ENCODE measurements around the gene OSBPL1A.

OSBPL1A gene

DNA sequence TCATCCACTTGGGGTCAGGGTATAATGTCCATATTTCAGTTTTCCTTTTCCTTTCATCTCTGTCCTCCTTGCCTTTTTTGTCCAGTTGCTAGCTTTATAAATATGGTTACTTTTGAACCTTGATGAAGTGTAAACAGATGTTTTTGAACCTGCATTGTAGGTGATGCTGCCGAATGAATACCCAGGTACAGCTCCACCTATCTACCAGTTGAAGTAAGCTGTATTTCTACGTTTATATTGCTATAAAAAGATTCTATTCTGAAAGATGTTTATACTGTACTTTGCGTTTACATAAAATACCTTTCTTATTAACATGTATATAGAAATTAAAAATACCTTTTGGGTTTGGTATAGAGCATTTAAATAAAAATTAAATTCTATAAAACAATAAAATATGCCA is 31.1 kb upstream of the OSBPL1A start:
- Histone ChIP-seq H3K36me3 (ENCODE audit: insufficient read depth, insufficient read length, low read length) (peaks cover 39% of the 10 kb centered on the region), H3K9me3 (ENCODE audit: insufficient read depth, low read length) (no peaks in the 10 kb centered on the region), H3K4me1 (ENCODE audit: insufficient read depth, insufficient read length) (no peaks in the 10 kb centered on the region), H3K4me3 (ENCODE audit: insufficient read length, low read depth) (no peak overlapping the region), H3K9ac (ENCODE audit: insufficient read length, low read depth) (no peak overlapping the region), H3K27me3 (ENCODE audit: insufficient read depth, insufficient read length) (no peaks in the 10 kb centered on the region)
- no peak for DNase-seq (ENCODE audit: low read depth, low spot score)
- TF ChIP-seq YY1 (IDR thresholded peaks at IDR 0.05; ENCODE audit: insufficient read depth, insufficient read length) (no peak), ZNF274 (IDR thresholded peaks at IDR 0.05; ENCODE audit: low read depth, low read length) (no peak), SUZ12 (IDR thresholded peaks at IDR 0.05; ENCODE audit: extremely low read depth, insufficient read depth, insufficient read length) (no peak)

DNA sequence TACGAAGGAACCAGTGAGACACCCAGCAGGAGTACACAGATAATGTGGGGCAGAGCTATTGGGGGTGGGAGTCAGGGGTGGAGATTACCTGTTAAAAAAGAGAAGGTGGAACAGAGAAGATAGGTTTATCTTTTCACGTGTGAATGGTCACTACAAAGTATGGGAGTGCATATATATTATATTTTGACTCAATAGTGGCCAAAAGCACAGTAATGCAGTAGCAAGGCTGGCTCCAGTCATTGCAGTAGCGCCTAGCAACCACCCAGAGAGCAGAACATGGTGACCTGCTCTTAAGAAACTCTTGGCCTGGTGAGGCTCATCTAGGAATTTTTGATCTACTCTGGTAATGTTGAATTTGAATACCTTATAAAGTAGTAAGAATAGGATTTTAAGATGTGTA is 29.9 kb upstream of the OSBPL1A start:
- H3K36me3 ChIP-seq (ENCODE audit: insufficient read depth, insufficient read length, low read length) = peaks cover 37% of the 10 kb centered on the region
- no peaks in the 10 kb centered on the region for H3K27me3 ChIP-seq (ENCODE audit: insufficient read depth, insufficient read length)
- DNase-seq (ENCODE audit: low read depth, low spot score) = no peak
- peak overlapping the region; percentile 97 for H3K9ac ChIP-seq (ENCODE audit: insufficient read length, low read depth)
- peak overlapping the region; percentile 84 for H3K4me3 ChIP-seq (ENCODE audit: insufficient read length, low read depth)
- H3K4me1 ChIP-seq (ENCODE audit: insufficient read depth, insufficient read length) = no peaks in the 10 kb centered on the region
- TF ChIP-seq SUZ12 (IDR thresholded peaks at IDR 0.05; ENCODE audit: extremely low read depth, insufficient read depth, insufficient read length) (no peak), ZNF274 (IDR thresholded peaks at IDR 0.05; ENCODE audit: low read depth, low read length) (no peak), YY1 (IDR thresholded peaks at IDR 0.05; ENCODE audit: insufficient read depth, insufficient read length) (no peak)
- no peaks in the 10 kb centered on the region for H3K9me3 ChIP-seq (ENCODE audit: insufficient read depth, low read length)

DNA sequence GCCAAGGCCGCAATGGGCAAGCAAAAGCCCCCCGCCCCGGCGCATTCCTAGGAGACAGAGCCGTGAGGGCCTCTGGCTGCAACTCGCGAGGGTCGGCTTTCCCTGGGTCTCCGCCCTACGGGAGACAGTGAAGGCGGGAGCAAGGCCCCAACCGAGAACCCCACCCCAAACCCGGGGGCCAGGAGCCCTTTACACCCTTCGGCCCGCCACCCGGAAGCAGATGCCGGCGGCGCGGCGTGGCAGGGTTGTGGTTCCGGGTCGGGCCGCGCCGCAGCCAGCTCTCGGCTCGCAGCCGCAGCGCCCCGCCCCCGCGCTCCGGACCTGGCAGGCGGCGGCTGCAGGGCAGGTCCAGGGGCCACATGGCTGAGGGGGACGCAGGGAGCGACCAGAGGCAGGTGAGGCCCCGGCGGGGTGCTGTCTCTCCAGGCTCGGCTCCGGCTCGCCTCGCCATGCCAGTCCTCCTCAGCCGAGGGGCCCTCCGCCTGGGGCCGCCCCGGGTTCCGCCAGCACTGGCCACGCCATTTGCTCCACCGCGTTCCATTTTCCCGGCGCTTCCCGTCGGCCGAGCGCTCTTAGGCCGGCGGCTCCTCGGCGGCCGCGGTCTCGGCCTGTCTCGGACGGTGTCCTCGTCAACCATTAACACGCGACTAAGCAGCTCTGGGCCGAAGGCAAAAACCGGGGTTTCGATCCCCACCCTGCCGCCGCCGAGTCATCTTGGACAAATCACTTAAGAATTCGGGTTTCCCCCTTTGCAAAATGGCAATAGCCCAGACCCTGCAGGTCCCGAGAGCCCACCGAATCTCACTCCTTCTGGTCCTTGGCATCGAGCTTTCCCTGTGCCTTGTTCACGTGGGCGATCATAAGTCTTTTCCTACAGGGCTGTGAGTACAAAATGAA is 29.0 kb upstream of the OSBPL1A start, which contains the start of gene IMPACT:
IMPACT (plus strand) TSS at position 273 of the 897 bp plus-strand sequence; CDS start at position 360, 87 bp downstream.
- Histone ChIP-seq H3K27me3 (ENCODE audit: insufficient read depth, insufficient read length) (no peaks in the 10 kb centered on the region), H3K4me1 (ENCODE audit: insufficient read depth, insufficient read length) (no peaks in the 10 kb centered on the region), H3K9ac (ENCODE audit: insufficient read length, low read depth) (peak within 1 kb of the TSS; percentile 97), H3K4me3 (ENCODE audit: insufficient read length, low read depth) (peak within 1 kb of the TSS; percentile 84), H3K9me3 (ENCODE audit: insufficient read depth, low read length) (no peaks in the 10 kb centered on the region), H3K36me3 (ENCODE audit: insufficient read depth, insufficient read length, low read length) (peaks cover 28% of the 10 kb centered on the region)
- DNase-seq (ENCODE audit: low read depth, low spot score) = peak; percentile 76
- TF ChIP-seq YY1 (IDR thresholded peaks at IDR 0.05; ENCODE audit: insufficient read depth, insufficient read length) (no peak), SUZ12 (IDR thresholded peaks at IDR 0.05; ENCODE audit: extremely low read depth, insufficient read depth, insufficient read length) (no peak), ZNF274 (IDR thresholded peaks at IDR 0.05; ENCODE audit: low read depth, low read length) (no peak)

DNA sequence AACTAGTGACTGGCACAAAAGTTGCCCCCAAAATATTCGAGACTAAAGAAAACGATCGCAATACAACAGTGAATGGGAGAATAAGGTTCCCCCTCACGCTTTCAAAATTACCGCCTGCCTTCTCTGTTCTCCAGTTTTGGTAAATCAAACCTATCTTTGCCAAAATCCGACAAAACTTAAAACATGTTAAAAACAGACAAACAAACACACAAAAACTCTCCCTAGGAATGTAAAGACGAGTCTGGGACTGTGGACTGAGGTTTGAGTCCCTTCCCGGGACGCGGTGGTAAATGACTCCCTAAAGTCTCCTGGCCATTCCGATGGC is 28.4 kb upstream of the OSBPL1A start:
- Histone ChIP-seq H3K9me3 (ENCODE audit: insufficient read depth, low read length) (no peaks in the 10 kb centered on the region), H3K4me3 (ENCODE audit: insufficient read length, low read depth) (peak overlapping the region; percentile 84), H3K27me3 (ENCODE audit: insufficient read depth, insufficient read length) (no peaks in the 10 kb centered on the region), H3K36me3 (ENCODE audit: insufficient read depth, insufficient read length, low read length) (peaks cover 24% of the 10 kb centered on the region), H3K9ac (ENCODE audit: insufficient read length, low read depth) (peak overlapping the region; percentile 97), H3K4me1 (ENCODE audit: insufficient read depth, insufficient read length) (no peaks in the 10 kb centered on the region)
- TF ChIP-seq YY1 (IDR thresholded peaks at IDR 0.05; ENCODE audit: insufficient read depth, insufficient read length) = no peak
- TF ChIP-seq SUZ12 (IDR thresholded peaks at IDR 0.05; ENCODE audit: extremely low read depth, insufficient read depth, insufficient read length) = no peak
- TF ChIP-seq ZNF274 (IDR thresholded peaks at IDR 0.05; ENCODE audit: low read depth, low read length) = no peak
- no peak for DNase-seq (ENCODE audit: low read depth, low spot score)

DNA sequence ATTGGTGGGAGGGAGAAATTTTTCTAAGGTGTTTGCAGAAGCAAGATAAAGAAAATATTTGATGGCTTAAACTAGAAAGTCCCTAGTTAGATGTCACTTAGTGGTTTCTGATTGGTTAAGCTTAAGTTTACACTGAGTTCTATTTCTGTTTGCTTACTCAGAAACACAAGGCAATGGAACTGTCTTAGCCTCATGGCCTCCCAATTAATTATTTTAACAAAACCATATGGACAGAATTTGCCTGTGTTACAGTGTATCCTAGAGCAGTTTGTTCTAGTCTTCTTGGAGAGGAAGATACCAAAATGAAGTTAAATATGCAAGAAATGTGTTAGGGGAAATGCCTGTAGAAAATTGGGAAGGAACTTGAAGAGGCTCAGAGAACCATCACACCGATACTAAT is 24.2 kb upstream of the OSBPL1A start:
- no peak for TF ChIP-seq YY1 (IDR thresholded peaks at IDR 0.05; ENCODE audit: insufficient read depth, insufficient read length)
- no peak for TF ChIP-seq SUZ12 (IDR thresholded peaks at IDR 0.05; ENCODE audit: extremely low read depth, insufficient read depth, insufficient read length)
- TF ChIP-seq ZNF274 (IDR thresholded peaks at IDR 0.05; ENCODE audit: low read depth, low read length) = no peak
- Histone ChIP-seq H3K27me3 (ENCODE audit: insufficient read depth, insufficient read length) (no peaks in the 10 kb centered on the region), H3K36me3 (ENCODE audit: insufficient read depth, insufficient read length, low read length) (no peaks in the 10 kb centered on the region), H3K4me3 (ENCODE audit: insufficient read length, low read depth) (no peak overlapping the region), H3K9me3 (ENCODE audit: insufficient read depth, low read length) (no peaks in the 10 kb centered on the region), H3K9ac (ENCODE audit: insufficient read length, low read depth) (no peak overlapping the region), H3K4me1 (ENCODE audit: insufficient read depth, insufficient read length) (no peaks in the 10 kb centered on the region)
- DNase-seq (ENCODE audit: low read depth, low spot score) = no peak

DNA sequence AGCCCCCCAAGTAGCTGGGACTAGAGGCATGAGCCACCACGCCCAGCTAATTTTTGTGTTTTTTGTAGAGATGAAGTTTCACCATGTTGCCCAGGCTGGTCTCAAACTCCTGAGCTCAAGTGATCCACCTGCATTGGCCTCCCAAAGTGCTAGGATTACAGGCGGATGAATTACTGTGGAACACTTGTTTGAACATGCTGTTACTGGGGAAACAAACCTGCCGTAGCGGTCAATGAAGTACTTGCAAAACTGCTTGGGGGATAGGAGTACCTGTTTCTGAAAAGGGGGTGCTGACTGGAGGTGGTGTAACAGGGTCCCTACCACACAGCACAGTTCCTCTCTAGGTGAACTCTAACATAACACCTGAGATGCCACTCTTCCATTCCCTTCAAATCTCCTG is 22.9 kb upstream of the OSBPL1A start:
- TF ChIP-seq YY1 (IDR thresholded peaks at IDR 0.05; ENCODE audit: insufficient read depth, insufficient read length) (no peak), SUZ12 (IDR thresholded peaks at IDR 0.05; ENCODE audit: extremely low read depth, insufficient read depth, insufficient read length) (no peak), ZNF274 (IDR thresholded peaks at IDR 0.05; ENCODE audit: low read depth, low read length) (no peak)
- no peak overlapping the region for H3K9ac ChIP-seq (ENCODE audit: insufficient read length, low read depth)
- H3K36me3 ChIP-seq (ENCODE audit: insufficient read depth, insufficient read length, low read length) = no peaks in the 10 kb centered on the region

DNA sequence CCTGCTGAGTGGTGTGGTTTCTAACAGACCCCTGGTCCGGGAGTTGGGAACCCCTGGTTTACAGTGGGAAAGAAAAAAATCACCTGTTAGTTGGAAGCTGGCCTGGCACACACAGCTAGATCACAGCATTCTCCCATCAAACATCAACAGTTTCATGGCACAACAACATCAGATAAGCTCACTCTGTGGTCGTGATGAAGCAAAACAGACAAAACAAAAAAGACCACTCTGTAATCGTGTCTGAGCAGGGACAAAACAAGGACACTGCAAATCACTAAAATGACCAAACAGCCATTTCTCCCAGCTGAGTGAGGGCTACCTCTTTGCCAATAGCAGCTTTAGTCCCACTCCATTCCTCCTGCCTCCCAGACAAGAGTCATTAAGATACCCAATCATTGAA is 19.9 kb upstream of the OSBPL1A start:
- no peaks in the 10 kb centered on the region for H3K9me3 ChIP-seq (ENCODE audit: insufficient read depth, low read length)
- no peak overlapping the region for H3K9ac ChIP-seq (ENCODE audit: insufficient read length, low read depth)
- H3K4me3 ChIP-seq (ENCODE audit: insufficient read length, low read depth) = no peak overlapping the region
- no peaks in the 10 kb centered on the region for H3K27me3 ChIP-seq (ENCODE audit: insufficient read depth, insufficient read length)
- DNase-seq (ENCODE audit: low read depth, low spot score) = no peak
- H3K36me3 ChIP-seq (ENCODE audit: insufficient read depth, insufficient read length, low read length) = no peaks in the 10 kb centered on the region
- TF ChIP-seq YY1 (IDR thresholded peaks at IDR 0.05; ENCODE audit: insufficient read depth, insufficient read length) (no peak), SUZ12 (IDR thresholded peaks at IDR 0.05; ENCODE audit: extremely low read depth, insufficient read depth, insufficient read length) (no peak), ZNF274 (IDR thresholded peaks at IDR 0.05; ENCODE audit: low read depth, low read length) (no peak)
- no peaks in the 10 kb centered on the region for H3K4me1 ChIP-seq (ENCODE audit: insufficient read depth, insufficient read length)

More for the DNA sequence above, 22.9 kb upstream of the OSBPL1A start:
- no peaks in the 10 kb centered on the region for H3K4me1 ChIP-seq (ENCODE audit: insufficient read depth, insufficient read length)
- H3K4me3 ChIP-seq (ENCODE audit: insufficient read length, low read depth) = no peak overlapping the region
- H3K9me3 ChIP-seq (ENCODE audit: insufficient read depth, low read length) = no peaks in the 10 kb centered on the region
- DNase-seq (ENCODE audit: low read depth, low spot score) = no peak
- H3K27me3 ChIP-seq (ENCODE audit: insufficient read depth, insufficient read length) = no peaks in the 10 kb centered on the region
